Testis (tissue), 3 donors: Measurements from ENCODE around the gene MED6. TPM values are rescaled to one million over a fixed set of nuclear protein-coding genes. Genes with fewer than 3 reads are reported as not detected.

Experiments
- DNase-seq: peaks from one replicate; pipeline ENCODE4 v3.0.0-alpha.2; 2019
- H3K27ac ChIP-seq, 2 donors: fragments of 200-600 bp; sonication (generic); one replicate each; pipeline ENCODE4 v1.5.1; 2019
- H3K27me3 ChIP-seq: fragments of 200-600 bp; sonication (generic); one replicate; pipeline ENCODE4 v1.5.1; 2019
- H3K36me3 ChIP-seq: fragments of 200-600 bp; sonication (generic); one replicate; pipeline ENCODE4 v1.5.1; 2017; ENCODE audit warnings: low read depth; ENCODE audit errors: missing control alignments
- H3K4me1 ChIP-seq: fragments of 200-600 bp; sonication (generic); one replicate; pipeline ENCODE4 v1.5.1; 2019
- H3K4me3 ChIP-seq, 2 donors: fragments of 200-600 bp; sonication (generic); one replicate each; pipeline ENCODE4 v1.5.1; 2017 to 2019
- H3K9me3 ChIP-seq: fragments of 200-600 bp; sonication (generic); one replicate; pipeline ENCODE4 v1.5.1; 2017
- POLR2A ChIP-seq: fragments of 450-650 bp; IDR thresholded peaks from one replicate; pipeline ENCODE4 v1.6.1; 2017; ENCODE audit warnings: antibody characterized with exemption, mild to moderate bottlenecking, moderate library complexity
- WGBS, 2 donors: methylation state at CpG; one replicate each; pipeline ENCODE4 v1.1.5; 2018; 5-methylcytosine and 5-hydroxymethylcytosine counted together
- intact Hi-C: fragments of 100-400 bp; cut with DNase I; formaldehyde crosslinking; loops from one replicate; pipeline ENCODE4 v1.15.1; 2023; ENCODE audit warnings: low total_unique reads
- polyA plus RNA-seq: library from polyadenylated mRNA; stranded (reverse); fragments of 350-450 nt; fragmentation: Illumina TruSeq; extraction: RNeasy Lipid Tissue Mini Kit (QIAGEN cat#74804); gene quantifications from one replicate; pipeline ENCODE4 v1.2.3, GENCODE V29; 2014; ENCODE audit warnings: low read depth, low replicate concordance; ENCODE audit not compliant: insufficient read depth
- total RNA-seq, 2 donors: library from RNA; depleted of rRNA; stranded (reverse); fragments of >200 nt; gene quantifications; one replicate each; pipeline ENCODE4 v1.2.3, GENCODE V29; 2016
- TF ChIP-seq, protein P1 (sequence below), 3 experiments: fragments of 450-650 bp in 2 of 3; fragments of 200-600 bp in 1 of 3; sonication (generic) in 1 of 3; IDR thresholded peaks; one replicate each; pipeline ENCODE4 v1.5.1; 2016 to 2019; ENCODE audit warnings: antibody characterized with exemption in 3 of 3, mild to moderate bottlenecking in 2 of 3, moderate library complexity in 1 of 3

MED6 gene
- total and polyA plus RNA-seq, 3 donors from 2014 or later, result 24.8 to 63.0 (median 60.6) TPM

DNA sequence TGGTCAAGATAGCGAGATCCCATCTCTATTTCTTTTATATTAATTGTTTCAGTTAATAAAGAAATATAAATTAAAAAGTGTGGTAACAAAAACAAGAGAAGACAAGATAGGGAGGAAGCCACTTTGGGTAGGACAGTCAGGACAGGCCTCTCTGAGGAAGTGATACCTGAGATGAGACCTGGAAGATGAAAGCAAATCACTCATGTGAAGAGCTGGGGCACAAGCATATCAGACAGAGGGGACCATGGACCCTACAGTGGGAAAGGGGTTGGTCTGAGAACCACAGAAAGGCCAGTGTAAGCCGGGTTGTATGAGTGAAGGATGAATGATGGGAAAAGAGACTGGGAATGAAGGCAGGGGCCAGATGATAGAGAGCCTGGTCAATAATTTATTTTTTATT is 1.8 kb upstream of the MED6 start:
- Histone ChIP-seq H3K9me3 (no peaks in the 10 kb centered on the region), H3K36me3 (no peaks in the 10 kb centered on the region), H3K27ac (no peak overlapping the region), H3K4me3 (no peak overlapping the region), H3K4me1 (peaks cover 7% of the 10 kb centered on the region), H3K27me3 (no peaks in the 10 kb centered on the region)
- TF ChIP-seq, protein P1, sequence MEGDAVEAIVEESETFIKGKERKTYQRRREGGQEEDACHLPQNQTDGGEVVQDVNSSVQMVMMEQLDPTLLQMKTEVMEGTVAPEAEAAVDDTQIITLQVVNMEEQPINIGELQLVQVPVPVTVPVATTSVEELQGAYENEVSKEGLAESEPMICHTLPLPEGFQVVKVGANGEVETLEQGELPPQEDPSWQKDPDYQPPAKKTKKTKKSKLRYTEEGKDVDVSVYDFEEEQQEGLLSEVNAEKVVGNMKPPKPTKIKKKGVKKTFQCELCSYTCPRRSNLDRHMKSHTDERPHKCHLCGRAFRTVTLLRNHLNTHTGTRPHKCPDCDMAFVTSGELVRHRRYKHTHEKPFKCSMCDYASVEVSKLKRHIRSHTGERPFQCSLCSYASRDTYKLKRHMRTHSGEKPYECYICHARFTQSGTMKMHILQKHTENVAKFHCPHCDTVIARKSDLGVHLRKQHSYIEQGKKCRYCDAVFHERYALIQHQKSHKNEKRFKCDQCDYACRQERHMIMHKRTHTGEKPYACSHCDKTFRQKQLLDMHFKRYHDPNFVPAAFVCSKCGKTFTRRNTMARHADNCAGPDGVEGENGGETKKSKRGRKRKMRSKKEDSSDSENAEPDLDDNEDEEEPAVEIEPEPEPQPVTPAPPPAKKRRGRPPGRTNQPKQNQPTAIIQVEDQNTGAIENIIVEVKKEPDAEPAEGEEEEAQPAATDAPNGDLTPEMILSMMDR (IDR thresholded peaks at IDR 0.05), result no peak
- TF ChIP-seq POLR2A, result no peak
- DNase-seq, result no peak
- intact Hi-C loops, result no loop called here
- WGBS, 2 donors, result 83 to 92% methylated on average over 2 of the region's 2 CpGs

DNA sequence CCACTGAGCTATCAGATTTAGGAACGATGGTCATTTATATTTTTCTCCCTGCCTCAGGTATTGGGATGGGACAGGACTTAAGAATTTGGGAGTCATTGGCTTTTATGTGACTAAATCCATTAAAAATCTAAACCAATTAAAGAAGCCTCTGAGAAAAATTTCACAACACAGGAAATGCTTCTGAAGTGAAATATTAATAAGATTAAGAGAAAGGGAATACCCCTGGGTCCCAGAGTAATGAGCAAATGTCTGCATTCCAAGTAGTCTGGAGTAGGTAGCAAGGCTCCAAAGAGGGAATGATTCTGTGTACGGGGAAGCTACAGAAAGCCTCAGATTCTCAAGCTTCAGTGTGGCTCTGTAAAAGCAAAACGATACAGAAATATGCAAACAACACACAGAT is 707 bp upstream of the MED6 start:
- no peaks in the 10 kb centered on the region for H3K9me3 ChIP-seq
- intact Hi-C loops, result no loop called here
- H3K4me1 ChIP-seq, result peaks cover 7% of the 10 kb centered on the region
- TF ChIP-seq, protein P1 (IDR thresholded peaks at IDR 0.05), result no peak
- TF ChIP-seq POLR2A, result no peak
- WGBS, 2 donors, result 14 to 23% methylated on average over 3 of the region's 3 CpGs
- H3K27ac ChIP-seq, result peak overlapping the region in 1 of 2 donors; percentile 60
- DNase-seq, result no peak
- no peaks in the 10 kb centered on the region for H3K36me3 ChIP-seq
- H3K27me3 ChIP-seq, result no peaks in the 10 kb centered on the region
- H3K4me3 ChIP-seq, result peak overlapping the region; percentile 81 to 86

DNA sequence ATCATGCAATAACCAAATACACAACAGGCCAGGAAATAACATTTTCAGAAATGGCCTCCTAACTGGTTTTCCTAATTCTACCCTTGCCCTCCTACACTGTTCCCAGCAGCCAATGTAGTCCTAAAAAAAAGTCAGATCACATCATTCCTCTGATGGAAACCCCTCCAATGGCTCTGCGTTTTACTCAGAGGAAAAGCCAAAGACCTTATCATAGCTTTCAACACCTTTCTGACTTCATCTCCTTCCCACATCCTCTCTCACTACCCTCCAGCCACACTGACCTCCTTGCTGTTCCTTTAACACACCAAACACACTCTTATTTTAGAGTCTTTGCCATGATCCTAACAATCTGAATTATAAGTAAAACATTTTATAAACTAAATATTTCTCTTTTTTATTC is 1.1 kb downstream of the MED6 start:
- TF ChIP-seq POLR2A, result no peak
- TF ChIP-seq, protein P1 (IDR thresholded peaks at IDR 0.05), result no peak
- Histone ChIP-seq H3K4me3 (peak overlapping the region in 1 of 2 donors; percentile 86), H3K9me3 (no peaks in the 10 kb centered on the region), H3K4me1 (peaks cover 7% of the 10 kb centered on the region), H3K27me3 (no peaks in the 10 kb centered on the region), H3K27ac (no peak overlapping the region), H3K36me3 (no peaks in the 10 kb centered on the region)
- no peak for DNase-seq
- intact Hi-C loops, result no loop called here
- 24 to 33% methylated on average over 1 of the region's 1 CpG for whole genome bisulfite sequencing, 2 donors

GRCh38 chr14:70597731-70598130 is 2.7 kb downstream of the MED6 start:
- Histone ChIP-seq H3K36me3 (no peaks in the 10 kb centered on the region), H3K27me3 (no peaks in the 10 kb centered on the region), H3K27ac (no peak overlapping the region), H3K4me3 (no peak overlapping the region), H3K4me1 (peaks cover 7% of the 10 kb centered on the region), H3K9me3 (no peaks in the 10 kb centered on the region)
- intact Hi-C loops, result no loop called here
- no peak for TF ChIP-seq POLR2A
- TF ChIP-seq, protein P1 (IDR thresholded peaks at IDR 0.05), result no peak
- DNase-seq, result no peak
- 86 to 96% methylated on average over 3 of the region's 3 CpGs for WGBS, 2 donors

DNA sequence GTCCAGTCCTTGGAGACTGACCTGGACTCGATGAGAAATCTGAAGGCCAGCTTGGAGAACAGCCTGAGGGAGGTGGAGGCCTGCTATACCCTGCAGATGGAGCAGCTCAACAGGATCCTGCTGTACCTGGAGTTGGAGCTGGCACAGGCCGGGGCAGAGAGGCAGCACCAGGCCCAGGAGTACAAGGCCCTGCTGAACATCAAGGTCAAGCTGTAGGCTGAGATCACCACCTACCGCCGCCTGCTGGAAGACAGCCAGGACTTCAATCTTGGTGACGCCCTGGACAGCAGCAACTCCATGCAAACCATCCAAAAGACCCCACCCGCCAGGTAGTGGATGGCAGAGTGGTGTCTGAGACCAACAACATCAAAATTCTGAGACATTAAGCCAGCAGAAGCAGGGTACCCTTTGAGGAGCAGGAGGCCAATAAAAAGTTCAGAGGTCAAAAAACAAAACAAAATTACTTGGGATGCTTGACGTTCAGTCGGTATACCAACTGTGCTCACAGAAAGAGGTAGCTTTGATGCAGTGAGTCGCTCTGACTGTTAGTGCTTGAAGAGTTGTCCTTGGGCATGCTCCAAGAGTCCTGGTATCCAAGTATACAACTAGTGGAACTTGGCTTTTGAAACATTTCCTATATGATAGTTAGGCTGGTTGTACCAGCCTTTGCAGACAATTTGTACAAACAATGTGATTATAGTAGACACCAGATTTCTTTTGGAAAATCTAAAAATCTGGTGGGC is 4.8 kb downstream of the MED6 start:
- Histone ChIP-seq H3K9me3 (no peaks in the 10 kb centered on the region), H3K4me3 (no peak overlapping the region), H3K4me1 (peaks cover 7% of the 10 kb centered on the region), H3K27ac (no peak overlapping the region), H3K36me3 (no peaks in the 10 kb centered on the region), H3K27me3 (no peaks in the 10 kb centered on the region)
- 78 to 91% methylated on average over 5 to 9 of the region's 9 CpGs for WGBS, 2 donors
- DNase-seq, result peak; percentile 25
- no peak for TF ChIP-seq POLR2A
- TF ChIP-seq, protein P1 (IDR thresholded peaks at IDR 0.05), result no peak
- intact Hi-C loops, result no loop called here
